Activated T-helper 1 cell treated with Interleukin-2 at 50 U/mL for 16 hours (primary cell): ENCODE results near the gene C2orf68.
"Not testable (repeated sequence)": the region's sequence is repeated elsewhere in the genome, so short reads cannot be mapped to it uniquely, and the experiment has no call there.

ENCODE experiments used
- DNase-seq: peaks from one replicate; pipeline ENCODE4 v3.0.0-alpha.2; 2020; ENCODE audit warnings: low read depth

The C2orf68 gene

DNA sequence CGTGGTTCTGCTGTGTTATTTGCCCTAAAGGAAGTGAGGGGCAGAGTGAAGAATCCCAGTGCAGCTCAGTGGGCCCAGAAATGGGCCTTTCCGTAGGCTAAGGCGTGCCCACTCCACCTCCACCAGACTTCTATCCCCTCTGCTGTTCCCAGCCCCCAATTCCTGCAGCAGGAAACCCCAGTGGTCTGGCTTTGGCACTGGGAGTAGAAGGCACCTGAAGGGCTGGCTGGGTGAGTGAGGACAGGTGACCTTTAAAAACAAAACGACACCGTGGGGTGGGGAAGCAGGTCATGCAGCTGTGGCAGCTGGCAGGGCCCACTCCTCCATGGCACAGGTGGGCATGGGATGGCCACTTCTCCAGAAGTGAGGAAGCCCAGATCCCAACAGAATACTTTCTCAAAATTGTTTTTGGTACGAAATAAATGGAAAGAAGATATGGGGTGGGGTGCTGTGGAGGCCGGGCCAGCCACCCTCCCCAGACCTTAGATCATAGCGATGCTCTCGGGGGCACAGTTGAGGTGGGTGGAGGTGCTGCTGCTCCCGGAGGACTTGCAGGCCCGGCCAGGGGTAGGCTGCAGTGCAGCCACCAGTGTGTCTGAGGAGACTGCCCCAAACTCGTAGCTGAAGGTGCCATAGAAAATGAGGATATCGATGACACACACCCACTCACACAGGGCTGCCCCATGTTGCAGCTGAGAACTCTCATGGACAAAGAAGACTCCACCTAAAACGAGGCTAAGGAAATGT, 13.1 kb downstream of the C2orf68 start:
- no peak for DNase-seq

DNA sequence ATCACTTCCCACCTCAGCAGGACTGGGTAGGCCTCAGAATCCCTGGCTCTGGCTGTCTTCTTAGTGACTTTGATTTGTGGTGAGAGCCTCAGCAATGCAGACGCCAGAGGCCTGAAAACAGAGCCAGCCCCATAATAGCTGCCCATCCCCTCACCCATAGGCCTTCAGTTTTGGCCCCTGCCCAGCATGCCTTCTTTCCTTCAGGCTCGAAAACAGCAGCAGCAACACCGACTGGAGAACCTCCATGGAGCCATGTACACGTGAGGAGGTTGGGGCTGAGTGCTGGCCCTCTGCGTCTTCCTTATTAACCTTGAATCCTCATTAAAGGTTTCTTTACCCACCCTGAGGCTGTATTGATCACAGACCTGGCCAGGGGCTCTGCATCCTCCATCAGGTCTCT, 14.6 kb downstream of the C2orf68 start:
- no peak for DNase-seq

DNA sequence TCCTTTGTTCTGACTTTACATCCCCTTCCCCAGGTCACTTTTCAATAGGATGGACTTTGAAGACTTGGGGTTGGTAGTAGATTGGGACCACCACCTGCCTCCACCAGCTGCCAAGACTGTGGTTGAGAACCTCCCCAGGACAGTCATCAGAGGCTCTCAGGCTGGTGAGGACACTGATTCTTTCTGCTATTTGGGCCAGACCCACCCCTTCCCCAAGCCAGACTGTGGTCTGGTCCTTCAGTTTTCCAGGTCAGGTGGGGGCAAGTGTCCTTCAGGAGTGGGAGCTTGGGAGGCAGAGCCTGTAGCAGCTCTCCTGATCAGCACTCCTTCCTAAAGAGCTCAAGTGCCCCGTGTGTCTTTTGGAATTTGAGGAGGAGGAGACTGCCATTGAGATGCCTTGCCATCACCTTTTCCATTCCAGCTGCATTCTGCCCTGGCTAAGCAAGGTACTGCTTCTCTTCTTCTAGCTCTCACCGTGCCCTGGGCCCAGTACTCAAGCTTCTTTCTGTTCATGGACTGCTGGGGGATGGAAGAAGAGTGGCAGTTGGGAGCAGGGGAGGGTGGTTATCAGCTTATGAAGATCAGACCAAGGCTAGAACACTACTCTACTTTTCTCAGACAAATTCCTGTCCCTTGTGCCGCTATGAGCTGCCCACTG, 15.3 kb downstream of the C2orf68 start:
- no peak for DNase-seq

DNA sequence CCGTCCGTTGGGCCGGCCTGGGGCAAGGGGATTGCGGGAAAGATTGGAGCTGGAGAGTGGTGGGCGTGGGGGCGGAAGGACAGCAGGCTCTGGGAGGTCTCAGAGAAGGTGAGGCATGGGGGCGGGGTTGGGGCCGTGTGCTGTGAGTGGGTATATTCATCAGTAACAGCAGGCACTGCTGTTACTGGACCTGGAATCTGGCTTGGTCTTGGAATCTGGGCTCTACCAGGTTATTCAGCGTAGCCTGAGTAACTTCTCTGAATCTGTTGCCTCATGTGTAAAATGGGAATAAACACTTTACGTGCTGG, 15.9 kb downstream of the C2orf68 start:
- no peak for DNase-seq

DNA sequence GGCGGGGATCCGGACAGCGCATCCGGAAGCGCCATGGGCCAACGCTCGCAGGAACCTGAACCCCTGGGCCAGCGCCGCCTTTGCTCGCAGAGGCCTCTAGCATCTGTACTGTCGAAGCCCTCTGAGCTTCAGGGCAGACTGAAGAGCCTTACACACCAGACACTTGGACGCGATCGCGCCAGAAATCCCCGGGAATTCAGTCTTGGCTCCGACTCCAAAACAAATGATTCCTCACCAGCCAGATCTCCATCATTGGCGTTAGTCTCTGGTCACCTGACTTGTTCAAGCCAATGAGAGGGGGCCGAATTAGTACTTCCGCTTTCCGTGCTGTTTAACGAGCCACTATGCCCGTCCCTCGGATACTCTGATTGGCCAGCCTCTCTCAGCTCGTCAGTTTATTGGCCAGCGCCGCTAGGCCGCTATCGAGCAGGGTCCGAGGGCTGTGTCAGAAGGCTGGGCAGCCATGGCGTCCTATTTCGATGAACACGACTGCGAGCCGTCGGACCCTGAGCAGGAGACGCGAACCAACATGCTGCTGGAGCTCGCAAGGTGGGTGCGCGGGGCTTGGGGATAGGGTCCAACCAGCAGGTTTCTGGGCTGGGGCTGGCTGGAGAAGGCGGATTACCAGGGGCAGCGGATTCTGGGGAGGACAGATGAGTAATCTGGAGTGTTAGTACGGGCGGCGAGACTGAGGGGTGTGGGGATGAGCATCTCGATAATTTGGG, 16.4 kb downstream of the C2orf68 start, which contains the start of gene RNF181:
TSS of gene RNF181 (plus strand) at position 445 of the 725 bp plus-strand sequence. CDS start at position 464, 19 bp downstream.
- DNase-seq, result peak; percentile 81

DNA sequence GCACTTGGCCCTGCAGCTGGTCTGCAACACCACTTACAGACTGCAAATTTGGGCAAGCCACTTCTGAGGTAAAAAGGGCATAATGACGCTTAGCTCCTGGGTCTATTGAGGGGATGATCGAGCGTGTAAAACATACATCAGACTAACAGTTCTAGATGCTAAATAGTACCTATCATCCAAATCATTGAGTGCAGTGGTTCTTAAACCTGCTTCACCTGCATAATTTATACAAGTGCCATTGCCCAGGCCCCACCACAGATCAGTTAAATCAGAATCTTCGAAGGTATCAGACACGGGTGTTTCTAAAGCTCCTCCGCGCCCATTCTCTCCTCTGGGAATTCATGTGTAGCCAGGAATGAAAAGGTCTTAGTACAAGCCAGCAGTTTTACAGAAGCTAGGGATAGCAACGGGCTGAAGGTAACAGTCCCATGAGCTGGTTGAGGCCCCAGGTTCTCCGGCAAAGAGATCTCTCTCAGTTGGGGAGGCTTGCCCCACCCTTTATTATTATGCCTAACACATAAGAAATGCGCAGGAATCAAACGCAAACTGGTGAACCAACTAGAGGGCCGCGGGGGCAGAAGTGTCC, 17.1 kb downstream of the C2orf68 start:
- DNase-seq, result no peak

DNA sequence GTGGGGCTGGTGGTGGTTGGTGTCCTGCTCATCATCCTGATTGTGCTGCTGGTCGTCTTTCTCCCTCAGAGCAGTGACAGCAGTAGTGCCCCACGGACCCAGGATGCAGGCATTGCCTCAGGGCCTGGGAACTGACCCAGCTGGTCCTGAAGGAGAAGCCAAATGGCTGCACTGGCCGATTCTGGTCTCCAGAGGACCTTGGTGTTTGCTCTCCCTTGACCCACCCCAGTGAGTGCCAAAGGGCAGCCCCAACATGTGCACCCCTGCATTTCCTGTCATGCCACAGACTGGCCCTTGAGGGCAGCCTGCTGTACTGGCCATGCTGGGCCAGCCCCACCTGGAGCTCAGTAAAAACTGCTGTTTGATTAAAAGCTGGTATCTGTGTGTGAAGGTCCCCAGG, 18.8 kb downstream of the C2orf68 start:
- no peak for DNase-seq

DNA sequence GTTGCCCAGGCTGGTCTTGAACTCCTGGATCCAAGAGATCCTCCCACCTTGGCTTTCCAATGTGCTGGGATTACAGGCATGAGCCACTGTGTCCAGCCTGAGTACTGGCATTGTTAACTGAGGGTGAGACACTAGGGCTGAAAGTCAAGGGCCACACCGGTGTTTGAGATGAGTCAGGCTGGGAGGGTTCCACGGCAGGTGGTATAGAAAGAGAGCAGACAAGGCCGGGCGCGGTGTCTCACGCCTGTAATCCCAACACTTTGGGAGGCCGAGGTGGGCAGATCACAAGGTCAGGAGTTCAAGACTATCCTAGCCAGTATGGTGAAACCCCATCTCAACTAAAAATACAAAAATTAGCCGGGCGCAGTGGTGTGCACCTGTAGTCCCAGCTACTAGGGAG, 19.6 kb downstream of the C2orf68 start:
- DNase-seq, result not testable (repeated sequence)

DNA sequence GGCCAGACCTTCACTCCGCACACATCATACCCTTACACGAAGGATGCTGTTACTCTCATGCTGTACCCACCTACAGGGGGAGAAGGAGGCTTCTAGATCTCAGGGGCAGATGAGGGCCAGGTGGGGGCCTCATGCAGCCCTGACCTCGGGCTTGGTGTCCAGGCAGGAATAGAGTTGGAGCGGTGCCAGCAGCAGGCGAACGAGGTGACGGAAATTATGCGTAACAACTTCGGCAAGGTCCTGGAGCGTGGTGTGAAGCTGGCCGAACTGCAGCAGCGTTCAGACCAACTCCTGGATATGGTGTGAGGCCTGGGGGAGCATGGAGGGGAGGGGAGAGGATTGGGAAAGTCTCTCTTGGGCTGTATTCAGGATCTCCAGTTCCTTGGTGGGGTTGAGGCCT, 20.3 kb downstream of the C2orf68 start:
- DNase-seq, result no peak

DNA sequence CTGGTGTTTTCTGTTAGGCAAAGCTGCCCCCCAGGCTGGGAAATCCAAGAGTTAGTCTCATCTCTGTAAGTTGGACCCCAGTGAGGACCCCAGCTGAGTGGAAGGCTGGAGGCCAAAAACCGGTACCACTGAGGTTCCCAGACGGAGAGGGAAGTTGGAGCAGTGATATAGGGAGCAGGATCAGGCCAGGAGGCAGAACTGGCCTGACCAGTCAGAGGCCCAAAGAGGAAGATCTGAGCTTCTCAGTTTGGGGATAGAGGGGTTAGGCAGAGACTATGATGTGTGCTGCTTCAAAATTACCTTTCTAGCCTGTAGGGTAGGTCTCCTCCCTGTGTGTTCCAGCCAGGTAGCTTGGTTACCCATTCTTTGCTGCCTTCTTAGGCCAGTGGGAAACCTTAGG, 20.9 kb downstream of the C2orf68 start:
- DNase-seq, result no peak

DNA sequence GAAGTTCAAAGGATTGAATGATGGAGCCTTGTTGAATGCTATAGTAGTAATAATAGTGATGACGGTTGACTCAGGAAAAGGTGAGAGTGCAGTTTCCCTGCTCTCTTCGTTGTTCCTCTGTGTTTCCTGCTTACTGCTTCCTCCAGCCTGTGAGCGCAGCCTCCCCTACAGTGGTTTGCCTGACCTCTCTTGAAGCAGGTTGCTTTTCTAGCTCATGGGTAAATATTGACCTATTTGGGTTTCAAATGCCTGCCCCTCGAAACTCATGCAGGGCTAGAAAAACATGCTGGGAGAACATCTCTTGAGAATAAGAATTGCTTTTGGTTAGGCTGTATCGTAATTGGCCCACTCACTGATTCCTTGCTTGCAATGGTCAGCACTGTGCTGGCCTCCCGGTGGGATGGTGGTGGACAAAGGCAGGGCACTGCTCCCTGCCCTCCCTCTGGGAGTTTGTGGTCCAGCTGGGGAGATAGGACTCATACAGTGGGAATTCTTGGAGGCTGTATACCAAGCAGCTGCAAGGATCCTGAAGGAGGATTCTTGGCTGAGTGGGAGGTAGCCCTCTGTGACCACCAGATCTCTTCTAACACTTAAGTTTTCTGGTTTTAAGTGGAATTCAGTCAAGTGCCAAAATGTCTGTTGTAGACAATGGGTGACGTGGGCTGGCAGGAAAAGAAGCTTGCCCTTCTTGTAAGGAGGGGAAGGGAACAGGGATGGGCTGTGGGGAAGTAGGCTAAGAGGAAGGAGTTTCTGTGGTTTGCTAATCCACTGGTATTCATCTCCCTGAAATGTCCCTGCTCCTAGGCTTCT, 21.7 kb downstream of the C2orf68 start:
- DNase-seq, result no peak

DNA sequence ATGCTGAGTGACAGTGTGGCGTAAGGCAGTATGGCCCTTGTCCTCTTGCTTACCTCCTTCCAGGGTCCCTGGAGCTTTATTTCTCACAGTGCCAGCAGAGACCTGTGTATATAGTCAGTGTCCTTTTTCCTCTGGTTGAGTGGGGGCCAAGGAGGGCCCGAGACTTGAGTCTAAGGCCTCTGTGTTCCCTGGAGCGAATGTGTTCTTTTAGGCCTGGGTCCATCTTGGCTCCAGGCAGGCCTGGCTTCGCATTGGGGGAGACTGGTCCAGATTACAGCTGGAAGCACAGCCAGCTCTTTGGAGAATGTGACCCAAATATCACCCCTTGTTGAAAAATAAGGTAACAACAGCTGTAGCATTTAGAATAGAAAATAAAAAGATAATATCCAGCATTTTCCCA, 22.7 kb downstream of the C2orf68 start:
- no peak for DNase-seq

DNA sequence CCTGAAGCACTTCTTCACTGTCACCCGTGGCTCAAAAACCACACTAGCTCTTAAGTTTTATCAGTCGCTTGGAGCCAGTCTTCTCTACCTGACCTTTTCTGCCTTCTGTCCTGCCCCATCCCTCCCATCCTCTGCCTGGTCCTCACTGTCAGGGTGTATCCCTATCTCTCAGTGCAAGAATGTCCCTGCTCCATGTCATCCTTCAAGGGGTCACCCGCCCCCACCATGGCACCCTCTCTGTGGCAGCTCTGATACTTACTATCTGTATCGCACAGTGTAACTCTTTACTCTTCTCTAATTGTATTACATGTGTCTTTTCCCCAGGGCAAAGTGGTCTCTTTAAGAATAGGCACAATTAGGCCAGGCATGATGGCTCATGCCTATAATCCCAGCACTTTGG, 23.2 kb downstream of the C2orf68 start:
- no peak for DNase-seq

DNA sequence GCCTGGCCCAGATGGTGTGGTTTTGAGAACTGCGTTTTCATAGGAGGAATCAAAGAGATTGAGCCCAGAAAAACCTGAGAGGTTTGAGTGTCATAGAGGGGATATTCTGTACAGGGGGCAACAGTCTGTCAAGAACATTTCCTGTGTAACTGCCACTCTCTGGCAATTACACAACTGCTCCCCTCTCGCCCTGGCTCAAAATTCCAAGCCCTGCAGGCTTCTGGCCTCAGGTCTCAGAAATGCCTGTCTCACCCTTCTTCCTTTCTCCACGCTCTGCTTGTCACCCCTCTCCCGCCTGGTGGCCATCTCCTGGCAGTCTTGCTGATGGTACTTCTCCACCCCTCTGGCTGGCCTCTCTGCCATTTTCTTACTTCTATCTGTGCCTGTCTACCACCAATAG, 23.6 kb downstream of the C2orf68 start:
- no peak for DNase-seq

DNA sequence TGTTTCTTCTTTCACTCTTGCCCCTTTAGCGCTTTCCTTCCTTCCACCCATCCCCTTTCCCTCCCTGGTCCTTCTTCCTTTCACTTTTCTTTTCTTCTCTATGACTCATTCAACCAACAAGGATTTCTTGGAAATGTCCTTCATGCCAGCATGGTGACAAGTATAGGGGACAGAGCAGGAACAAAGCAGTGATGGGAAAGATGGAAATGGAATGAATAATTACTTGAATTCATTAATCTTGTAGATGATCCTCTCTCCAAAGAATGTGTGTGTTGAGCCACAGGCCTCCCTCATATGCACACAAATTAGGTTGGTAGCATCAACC, 26.1 kb downstream of the C2orf68 start:
- DNase-seq, result no peak

DNA sequence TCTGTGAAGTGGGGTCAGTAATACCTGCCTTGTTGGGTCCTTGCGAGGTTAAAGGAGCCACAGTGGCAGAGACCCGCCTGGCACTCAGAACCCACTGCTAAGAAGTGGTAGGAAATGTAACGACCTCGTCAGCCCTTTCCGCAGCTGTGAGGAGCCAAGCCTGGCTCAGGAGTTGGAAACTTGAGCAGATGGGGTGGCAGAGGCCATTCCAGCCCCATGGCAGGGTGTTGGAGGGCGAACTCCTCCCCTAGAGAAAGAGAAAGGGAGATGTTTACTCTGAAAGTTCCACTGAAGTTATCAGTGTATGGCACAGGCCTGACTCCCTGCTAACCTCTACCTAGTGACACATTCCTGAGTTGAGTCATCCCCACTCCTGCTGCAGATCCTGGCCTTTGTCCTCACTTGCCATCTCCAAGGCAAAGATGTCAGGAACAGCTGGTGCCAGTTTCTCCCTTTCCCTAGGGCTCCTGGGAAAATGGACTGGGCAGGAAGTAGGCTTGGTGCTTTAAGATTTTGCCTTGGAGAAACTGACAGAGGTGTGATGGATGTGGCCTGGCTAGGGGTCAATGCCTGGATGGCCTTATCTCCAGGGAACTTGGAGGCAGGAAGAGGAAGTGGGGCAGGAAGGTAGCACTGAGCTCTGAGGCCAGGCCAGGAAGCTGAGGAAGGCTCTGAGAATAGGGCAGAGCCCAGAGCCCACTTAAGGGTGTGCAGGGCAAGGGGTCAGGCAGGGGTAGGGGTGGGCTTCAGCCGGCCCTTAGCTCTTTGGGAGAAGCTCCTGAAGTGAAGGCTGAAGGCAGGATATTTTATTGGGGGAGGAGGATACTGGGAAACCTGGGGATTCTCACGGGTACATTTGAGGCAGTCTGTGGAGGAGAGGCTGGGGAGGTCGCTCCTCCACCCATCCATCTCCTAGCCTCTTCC, 26.7 kb downstream of the C2orf68 start:
- no peak for DNase-seq

DNA sequence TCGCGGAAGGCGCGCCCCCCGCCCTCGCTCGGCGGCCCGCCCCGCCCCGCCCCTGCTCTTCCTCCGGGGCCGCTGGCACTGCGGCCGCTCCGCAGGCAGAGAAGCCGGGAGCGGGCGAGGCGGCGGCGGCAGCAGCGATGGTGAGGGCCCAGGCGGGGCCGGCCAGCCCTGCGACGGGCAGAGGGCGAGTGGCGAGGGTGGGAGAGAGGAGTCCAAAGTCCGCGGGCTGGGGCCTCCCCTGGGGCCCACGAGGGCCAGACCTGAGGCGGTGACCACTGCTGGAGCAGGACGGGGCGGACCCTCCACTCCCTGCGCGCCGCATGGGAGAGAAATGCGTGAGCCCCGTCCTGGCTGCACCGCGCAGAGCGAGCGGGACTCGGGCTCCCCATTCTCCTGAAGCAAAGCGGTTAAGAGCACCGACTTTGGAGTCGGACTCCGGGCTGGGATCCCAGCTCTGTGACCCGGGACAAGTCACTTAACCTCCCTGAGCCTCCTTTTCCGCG, 27.5 kb downstream of the C2orf68 start, which contains the start of gene VAMP5:
TSS of gene VAMP5 (plus strand) at position 78 of the 503 bp plus-strand sequence. CDS start at position 138, 60 bp downstream.
- no peak for DNase-seq

DNA sequence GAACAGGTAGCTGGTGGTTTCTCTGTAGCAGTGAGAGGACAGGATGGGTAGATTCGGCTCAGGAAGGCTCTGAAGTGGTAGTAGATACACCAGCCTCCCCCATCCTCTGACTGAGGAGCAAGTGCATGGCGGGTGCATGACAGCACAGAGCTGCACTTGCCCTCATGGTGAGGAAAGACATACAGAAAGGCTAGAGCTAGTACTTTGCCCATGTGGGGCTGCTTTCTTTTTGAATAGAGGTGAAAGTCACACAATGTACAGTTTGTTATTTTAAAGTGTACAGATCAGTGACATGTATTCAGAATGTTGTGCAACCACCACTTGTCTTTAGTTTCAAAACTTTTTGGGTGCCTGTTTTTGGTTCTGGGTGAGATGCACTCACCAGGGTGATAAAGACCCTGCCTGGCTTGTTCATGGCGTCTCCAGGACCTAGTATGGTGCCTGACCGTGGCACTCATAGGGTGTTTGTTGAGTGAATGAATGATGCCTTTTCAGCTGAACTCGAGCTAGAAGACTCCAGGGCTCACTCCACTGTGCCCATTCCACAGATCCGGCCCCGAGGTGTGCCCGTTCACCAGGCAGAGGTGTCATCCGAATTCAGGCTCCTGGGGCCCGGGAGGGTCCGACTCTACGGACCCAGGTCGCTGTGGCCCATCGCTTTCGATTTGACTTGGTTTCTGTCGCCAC, 28.1 kb downstream of the C2orf68 start:
- DNase-seq, result no peak

DNA sequence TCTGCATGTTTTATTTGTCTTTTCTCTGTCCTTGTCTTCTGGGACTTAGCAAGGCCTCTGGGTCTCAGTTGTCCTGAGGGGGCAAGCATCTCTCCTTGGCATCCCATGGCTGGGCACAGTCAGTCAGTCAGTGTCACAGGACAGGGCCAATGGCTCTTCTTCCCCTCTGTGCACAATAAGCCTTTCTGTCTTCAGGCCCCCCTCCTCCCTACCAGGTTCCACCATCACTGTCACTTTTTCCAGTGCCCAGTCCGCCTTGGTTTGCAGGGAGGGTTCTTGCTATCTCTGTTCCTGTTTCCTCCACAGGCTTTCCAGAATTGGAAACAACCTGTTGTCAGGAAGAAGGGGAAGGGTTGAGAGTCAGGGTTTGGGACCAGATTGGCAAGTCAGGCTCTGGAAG, 29.4 kb downstream of the C2orf68 start:
- DNase-seq, result no peak

DNA sequence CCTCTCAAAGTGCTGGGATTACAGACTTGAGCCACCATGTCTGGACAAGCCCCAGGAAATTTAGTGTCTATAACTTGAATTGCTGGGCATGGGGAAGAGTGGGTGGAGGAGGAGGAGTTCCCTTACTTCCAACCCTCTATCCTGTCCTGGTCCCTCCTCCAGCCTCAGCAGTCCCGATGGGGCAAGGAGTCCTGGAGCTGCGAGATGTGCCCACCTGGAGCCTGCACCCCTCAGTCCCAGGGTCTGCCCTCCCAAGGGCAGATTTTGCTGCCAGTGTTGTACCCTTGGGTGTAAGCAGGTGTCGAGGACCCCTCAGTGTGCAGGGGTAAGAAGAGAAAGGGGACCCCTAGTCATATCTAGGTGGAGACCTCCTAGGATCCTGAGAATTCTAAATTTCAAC, 31.7 kb downstream of the C2orf68 start:
- no peak for DNase-seq
